Gastroesophageal sphincter (tissue), 3 donors: ENCODE results near the gene LRRC3.

ENCODE experiments used
- POLR2A ChIP-seq, 2 donors: fragments of 450-650 bp; IDR thresholded peaks; one replicate each; pipeline ENCODE4 v1.6.1; 2017; ENCODE audit warnings: antibody characterized with exemption in 2 of 2, mild to moderate bottlenecking in 2 of 2, moderate library complexity in 1 of 2
- POLR2AphosphoS5 ChIP-seq: sonication (generic); formaldehyde crosslinking; IDR thresholded peaks from one replicate; pipeline ENCODE4 v1.6.1; 2017; ENCODE audit warnings: antibody characterized with exemption
- TF ChIP-seq, protein P1 (sequence below), 4 experiments: fragments of 200-600 bp in 2 of 4; fragments of 450-650 bp in 2 of 4; sonication (generic) in 1 of 4; IDR thresholded peaks; one replicate each; pipeline ENCODE4 v1.5.1; 2017 to 2019; ENCODE audit warnings: antibody characterized with exemption in 4 of 4, mild to moderate bottlenecking in 2 of 4, moderate library complexity in 2 of 4

DNA sequence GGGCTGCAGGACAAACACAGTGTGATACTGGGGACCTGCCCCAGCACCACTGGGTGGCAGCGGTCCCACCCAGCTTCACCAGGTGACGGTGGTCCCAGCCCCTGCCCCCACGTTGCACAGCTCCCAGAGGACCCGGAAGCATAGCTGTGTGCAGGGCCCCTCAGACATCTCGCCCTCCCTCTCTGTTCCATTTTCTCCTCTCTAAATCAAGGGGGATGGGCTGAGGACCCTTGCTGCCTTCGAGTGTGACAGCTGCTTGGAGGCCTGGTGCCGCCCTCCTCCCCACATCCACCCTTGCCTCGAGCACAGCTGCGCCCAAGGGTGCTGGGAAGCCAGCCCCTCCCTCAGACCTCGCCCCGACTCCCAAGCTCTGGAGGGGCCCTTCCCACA is 16.1 kb upstream of the LRRC3 start:
- TF ChIP-seq POLR2AphosphoS5 (no peak), POLR2A (IDR thresholded peaks at IDR 0.05) (no peak)
- TF ChIP-seq, protein P1, sequence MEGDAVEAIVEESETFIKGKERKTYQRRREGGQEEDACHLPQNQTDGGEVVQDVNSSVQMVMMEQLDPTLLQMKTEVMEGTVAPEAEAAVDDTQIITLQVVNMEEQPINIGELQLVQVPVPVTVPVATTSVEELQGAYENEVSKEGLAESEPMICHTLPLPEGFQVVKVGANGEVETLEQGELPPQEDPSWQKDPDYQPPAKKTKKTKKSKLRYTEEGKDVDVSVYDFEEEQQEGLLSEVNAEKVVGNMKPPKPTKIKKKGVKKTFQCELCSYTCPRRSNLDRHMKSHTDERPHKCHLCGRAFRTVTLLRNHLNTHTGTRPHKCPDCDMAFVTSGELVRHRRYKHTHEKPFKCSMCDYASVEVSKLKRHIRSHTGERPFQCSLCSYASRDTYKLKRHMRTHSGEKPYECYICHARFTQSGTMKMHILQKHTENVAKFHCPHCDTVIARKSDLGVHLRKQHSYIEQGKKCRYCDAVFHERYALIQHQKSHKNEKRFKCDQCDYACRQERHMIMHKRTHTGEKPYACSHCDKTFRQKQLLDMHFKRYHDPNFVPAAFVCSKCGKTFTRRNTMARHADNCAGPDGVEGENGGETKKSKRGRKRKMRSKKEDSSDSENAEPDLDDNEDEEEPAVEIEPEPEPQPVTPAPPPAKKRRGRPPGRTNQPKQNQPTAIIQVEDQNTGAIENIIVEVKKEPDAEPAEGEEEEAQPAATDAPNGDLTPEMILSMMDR (IDR thresholded peaks at IDR 0.05) = no peak
